Osteoblast (primary cell): ENCODE measurements around the gene MEG3. TPM values are rescaled to one million over a fixed set of nuclear protein-coding genes. Genes with fewer than 3 reads are reported as not detected.

Experiments used
- DNase-seq: peaks from one replicate; pipeline ENCODE4 v3.0.0; 2011; ENCODE audit warnings: low spot score, mixed read lengths; ENCODE audit not compliant: insufficient read length; ENCODE audit errors: missing footprints
- H2AFZ ChIP-seq: 2 replicates; pipeline ENCODE4 v1.6.0; 2011; ENCODE audit warnings: mild to moderate bottlenecking, low read length
- H3K27ac ChIP-seq: 2 replicates; pipeline ENCODE4 v1.5.1; 2011; ENCODE audit warnings: mild to moderate bottlenecking, low read depth, low read length, moderate library complexity
- H3K27me3 ChIP-seq: 2 replicates; pipeline ENCODE4 v1.6.0; 2012; ENCODE audit warnings: mild to moderate bottlenecking, control low read depth, inconsistent platforms, low read length, moderate library complexity; ENCODE audit not compliant: insufficient read depth
- H3K36me3 ChIP-seq: 2 replicates; pipeline ENCODE4 v1.5.1; 2011; ENCODE audit warnings: mild to moderate bottlenecking, low read length, control low read depth, moderate library complexity; ENCODE audit not compliant: insufficient read depth
- H3K4me1 ChIP-seq: 2 replicates; pipeline ENCODE4 v1.5.1; 2011; ENCODE audit warnings: mild to moderate bottlenecking, low read length, control low read depth, moderate library complexity; ENCODE audit not compliant: insufficient read depth
- H3K4me2 ChIP-seq: 2 replicates; pipeline ENCODE4 v1.6.0; 2011; ENCODE audit warnings: mild to moderate bottlenecking, low read length; ENCODE audit not compliant: insufficient read depth
- H3K4me3 ChIP-seq: fragments of 200-600 bp; sonication (generic); 3 replicates; pipeline ENCODE4 v1.5.1; 2012; ENCODE audit warnings: mild to moderate bottlenecking, low read length, inconsistent platforms; ENCODE audit not compliant: insufficient read depth
- H3K79me2 ChIP-seq: 2 replicates; pipeline ENCODE4 v1.6.0; 2012; ENCODE audit warnings: mild to moderate bottlenecking, low read length, control low read depth, inconsistent platforms; ENCODE audit not compliant: insufficient read depth
- H3K9me3 ChIP-seq: 2 replicates; pipeline ENCODE4 v1.5.1; 2011; ENCODE audit warnings: low read depth, low read length, control low read depth
- H4K20me1 ChIP-seq: 2 replicates; pipeline ENCODE4 v1.6.0; 2012; ENCODE audit warnings: mild to moderate bottlenecking, low read length, control low read depth; ENCODE audit not compliant: insufficient read depth
- CTCF ChIP-seq: IDR thresholded peaks from 2 replicates; pipeline ENCODE4 v1.5.1; 2011; ENCODE audit warnings: mild to moderate bottlenecking, low read depth, low read length, moderate library complexity; ENCODE audit errors: extremely low read depth
- total RNA-seq: library from RNA; depleted of rRNA; stranded (reverse); fragments of >200 nt; gene quantifications from 2 replicates; pipeline ENCODE4 v1.2.3, GENCODE V29; 2012

MEG3 gene
- total RNA-seq, 1 donor = 200 TPM

DNA sequence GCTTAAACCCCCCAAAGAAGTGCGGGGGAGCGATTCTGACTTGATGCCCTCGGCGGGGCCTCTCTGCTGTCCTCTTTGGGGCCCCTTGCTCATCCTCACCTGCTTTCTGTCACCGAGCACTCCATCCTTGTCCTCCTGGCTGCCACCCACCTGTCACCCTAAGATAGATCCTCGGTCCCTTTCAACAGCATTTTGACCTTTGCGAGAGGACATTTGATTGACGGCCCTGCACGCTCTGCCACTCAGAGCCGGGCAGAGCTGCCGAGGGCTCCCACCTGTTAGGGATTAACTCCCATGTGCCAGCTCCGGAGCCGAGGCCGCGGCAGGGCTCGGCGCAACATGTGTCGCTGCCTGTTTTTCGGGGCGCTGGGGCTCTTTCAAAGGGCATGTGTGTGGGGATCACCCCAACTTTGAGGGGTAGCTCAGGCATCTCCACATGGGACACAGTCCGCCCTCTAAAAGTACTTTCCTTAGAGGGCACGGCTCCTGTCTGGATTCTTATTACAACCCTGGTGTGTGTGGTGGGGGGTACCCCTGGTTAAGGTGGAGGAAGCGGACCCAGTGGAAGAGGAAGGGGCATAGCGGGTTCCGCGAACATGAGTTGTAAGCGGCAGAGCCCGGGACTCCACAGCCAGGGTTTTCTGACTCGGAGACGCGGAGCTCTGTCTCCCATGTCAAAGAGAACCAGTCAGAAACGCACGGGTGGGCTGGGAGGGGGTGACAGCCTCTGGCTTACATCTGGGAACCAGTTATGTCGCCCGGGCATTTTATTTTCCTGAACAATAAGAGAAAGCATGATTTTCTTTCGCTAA is 811 bp upstream of the MEG3 start:
- peak overlapping the region; percentile 79 for H3K4me2 ChIP-seq
- H3K27me3 ChIP-seq = peaks cover 13% of the 10 kb centered on the region
- H3K79me2 ChIP-seq = peaks cover 41% of the 10 kb centered on the region
- peak overlapping the region; percentile 90 for H3K4me3 ChIP-seq
- H3K4me1 ChIP-seq = peaks cover 11% of the 10 kb centered on the region
- DNase-seq = peak; percentile 57
- H2AFZ ChIP-seq = peak overlapping the region; percentile 76
- TF ChIP-seq CTCF = no peak
- peaks cover 24% of the 10 kb centered on the region for H4K20me1 ChIP-seq
- H3K27ac ChIP-seq = peak overlapping the region; percentile 60
- no peaks in the 10 kb centered on the region for H3K9me3 ChIP-seq
- H3K36me3 ChIP-seq = peaks cover 15% of the 10 kb centered on the region

- peak; percentile 50 for DNase-seq
- H4K20me1 ChIP-seq = peaks cover 32% of the 10 kb centered on the region
These were observed 628 bp downstream of the MEG3 start for GRCh38 chr14:100826391-100827100.

DNA sequence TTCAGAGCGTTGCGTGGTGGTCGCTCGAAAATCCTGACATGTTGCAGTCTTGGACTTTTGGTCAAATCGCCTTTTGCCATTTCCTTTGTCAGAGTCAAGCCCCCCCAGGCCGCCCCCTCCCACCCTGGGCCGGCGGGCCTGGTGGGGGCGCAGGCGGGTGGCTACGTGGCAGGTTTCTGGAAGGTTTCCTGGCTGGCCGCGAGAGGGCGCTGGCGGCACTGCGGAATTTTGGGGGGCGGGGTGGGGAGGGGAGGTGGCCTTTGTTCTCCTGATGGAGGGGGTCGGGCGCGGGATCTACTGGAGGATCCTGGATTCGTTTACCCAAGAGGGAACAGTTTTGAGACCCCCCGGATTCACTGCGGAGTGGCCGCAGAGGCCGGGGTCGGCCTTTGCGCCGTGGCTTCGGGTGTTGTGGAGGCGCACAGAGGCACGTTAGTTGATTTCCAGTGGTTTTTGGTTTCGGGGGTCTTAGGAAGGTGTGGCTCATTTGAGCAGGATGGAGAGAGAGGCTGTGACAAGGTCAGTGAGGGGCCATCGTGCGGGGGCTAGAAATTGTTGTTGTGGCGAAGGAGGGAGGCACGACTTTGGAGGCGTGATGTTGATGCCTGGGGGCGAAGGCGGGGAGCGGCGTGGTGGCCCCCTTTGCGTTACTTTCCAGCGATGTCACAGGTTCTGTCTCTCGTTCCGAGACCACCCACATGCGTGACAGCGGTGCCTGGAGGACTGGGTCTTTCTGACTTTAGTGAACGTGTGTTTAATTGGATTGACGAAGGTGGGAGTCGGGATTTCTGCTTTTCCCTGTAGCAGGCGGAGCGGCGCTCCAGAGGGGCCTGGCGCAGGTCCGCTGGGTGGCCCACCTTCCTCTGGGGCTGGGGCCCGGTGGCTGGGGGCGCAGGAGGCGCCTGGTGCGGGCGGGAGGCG is 1.4 kb downstream of the MEG3 start:
- Histone ChIP-seq H3K27me3 (peaks cover 3% of the 10 kb centered on the region), H3K79me2 (peaks cover 63% of the 10 kb centered on the region), H3K4me2 (peak overlapping the region; percentile 73), H3K4me3 (peak overlapping the region; percentile 90), H3K4me1 (peaks cover 11% of the 10 kb centered on the region), H3K27ac (peak overlapping the region; percentile 85), H4K20me1 (peaks cover 32% of the 10 kb centered on the region), H3K9me3 (no peaks in the 10 kb centered on the region), H3K36me3 (peaks cover 38% of the 10 kb centered on the region), H2AFZ (no peak overlapping the region)
- DNase-seq = peak; percentile 80
- peak; percentile 36 for TF ChIP-seq CTCF

More at GRCh38 chr14:100826391-100827100, 628 bp downstream of the MEG3 start:
- Histone ChIP-seq H3K79me2 (peaks cover 55% of the 10 kb centered on the region), H3K27me3 (peaks cover 10% of the 10 kb centered on the region), H3K4me2 (peak overlapping the region; percentile 60), H3K27ac (peak overlapping the region; percentile 85), H3K4me3 (peak overlapping the region; percentile 90), H3K36me3 (peaks cover 30% of the 10 kb centered on the region), H3K9me3 (no peaks in the 10 kb centered on the region), H3K4me1 (peaks cover 11% of the 10 kb centered on the region), H2AFZ (no peak overlapping the region)
- no peak for TF ChIP-seq CTCF
